Body of pancreas (tissue), 4 donors: ENCODE results near the gene PIGU.

ENCODE experiments used
- POLR2A ChIP-seq, 3 donors: fragments of 450-650 bp; IDR thresholded peaks; one replicate each; pipeline ENCODE4 v1.6.1; 2016; ENCODE audit warnings: antibody characterized with exemption in 3 of 3, mild to moderate bottlenecking in 2 of 3
- TF ChIP-seq, protein P1 (sequence below), 7 experiments: fragments of 450-650 bp in 4 of 7; fragments of 200-600 bp in 3 of 7; sonication (generic) in 3 of 7; IDR thresholded peaks; one replicate each; pipeline ENCODE4 v1.5.1; 2016 to 2019; ENCODE audit warnings: antibody characterized with exemption in 7 of 7

- TF ChIP-seq, protein P1, sequence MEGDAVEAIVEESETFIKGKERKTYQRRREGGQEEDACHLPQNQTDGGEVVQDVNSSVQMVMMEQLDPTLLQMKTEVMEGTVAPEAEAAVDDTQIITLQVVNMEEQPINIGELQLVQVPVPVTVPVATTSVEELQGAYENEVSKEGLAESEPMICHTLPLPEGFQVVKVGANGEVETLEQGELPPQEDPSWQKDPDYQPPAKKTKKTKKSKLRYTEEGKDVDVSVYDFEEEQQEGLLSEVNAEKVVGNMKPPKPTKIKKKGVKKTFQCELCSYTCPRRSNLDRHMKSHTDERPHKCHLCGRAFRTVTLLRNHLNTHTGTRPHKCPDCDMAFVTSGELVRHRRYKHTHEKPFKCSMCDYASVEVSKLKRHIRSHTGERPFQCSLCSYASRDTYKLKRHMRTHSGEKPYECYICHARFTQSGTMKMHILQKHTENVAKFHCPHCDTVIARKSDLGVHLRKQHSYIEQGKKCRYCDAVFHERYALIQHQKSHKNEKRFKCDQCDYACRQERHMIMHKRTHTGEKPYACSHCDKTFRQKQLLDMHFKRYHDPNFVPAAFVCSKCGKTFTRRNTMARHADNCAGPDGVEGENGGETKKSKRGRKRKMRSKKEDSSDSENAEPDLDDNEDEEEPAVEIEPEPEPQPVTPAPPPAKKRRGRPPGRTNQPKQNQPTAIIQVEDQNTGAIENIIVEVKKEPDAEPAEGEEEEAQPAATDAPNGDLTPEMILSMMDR (IDR thresholded peaks at IDR 0.05): no peak
- no peak for TF ChIP-seq POLR2A (IDR thresholded peaks at IDR 0.05)
These were observed 35.8 kb upstream of the PIGU start for GRCh38 chr20:34712525-34713192.
